GM12801 (cell line): ENCODE results near the gene IL11RA.

ENCODE experiments used
- TF ChIP-seq, protein P1 (sequence below): IDR thresholded peaks from one replicate; pipeline ENCODE4 v1.5.1; 2011; ENCODE audit warnings: control low read depth; ENCODE audit not compliant: insufficient read length; ENCODE audit errors: extremely low read depth

IL11RA gene

GRCh38 chr9:34691936-34692315 lies 39.9 kb downstream of the IL11RA start:
- TF ChIP-seq, protein P1, sequence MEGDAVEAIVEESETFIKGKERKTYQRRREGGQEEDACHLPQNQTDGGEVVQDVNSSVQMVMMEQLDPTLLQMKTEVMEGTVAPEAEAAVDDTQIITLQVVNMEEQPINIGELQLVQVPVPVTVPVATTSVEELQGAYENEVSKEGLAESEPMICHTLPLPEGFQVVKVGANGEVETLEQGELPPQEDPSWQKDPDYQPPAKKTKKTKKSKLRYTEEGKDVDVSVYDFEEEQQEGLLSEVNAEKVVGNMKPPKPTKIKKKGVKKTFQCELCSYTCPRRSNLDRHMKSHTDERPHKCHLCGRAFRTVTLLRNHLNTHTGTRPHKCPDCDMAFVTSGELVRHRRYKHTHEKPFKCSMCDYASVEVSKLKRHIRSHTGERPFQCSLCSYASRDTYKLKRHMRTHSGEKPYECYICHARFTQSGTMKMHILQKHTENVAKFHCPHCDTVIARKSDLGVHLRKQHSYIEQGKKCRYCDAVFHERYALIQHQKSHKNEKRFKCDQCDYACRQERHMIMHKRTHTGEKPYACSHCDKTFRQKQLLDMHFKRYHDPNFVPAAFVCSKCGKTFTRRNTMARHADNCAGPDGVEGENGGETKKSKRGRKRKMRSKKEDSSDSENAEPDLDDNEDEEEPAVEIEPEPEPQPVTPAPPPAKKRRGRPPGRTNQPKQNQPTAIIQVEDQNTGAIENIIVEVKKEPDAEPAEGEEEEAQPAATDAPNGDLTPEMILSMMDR, result no peak

GRCh38 chr9:34693560-34693959 lies 41.6 kb downstream of the IL11RA start:
- TF ChIP-seq, protein P1, result no peak

DNA sequence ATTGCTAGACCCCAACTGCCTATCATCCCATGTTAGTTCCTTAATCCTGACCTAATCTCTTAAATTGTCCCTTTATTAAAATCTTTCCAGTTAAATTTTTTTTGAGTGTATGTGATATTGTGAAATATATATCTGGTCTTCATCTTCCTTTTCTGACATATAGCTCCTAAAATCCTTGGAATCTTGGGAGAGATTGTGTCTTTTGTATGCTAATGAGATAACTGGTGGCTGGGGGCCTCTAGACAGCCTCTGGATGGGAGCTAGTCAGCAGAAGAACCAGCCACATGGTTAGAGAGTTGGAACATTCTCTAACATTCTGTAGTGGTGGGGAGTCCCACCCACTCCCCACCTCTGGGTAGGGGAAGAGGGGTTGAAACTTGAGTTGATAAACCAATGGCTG lies 42.8 kb downstream of the IL11RA start:
- TF ChIP-seq, protein P1, result no peak

GRCh38 chr9:34701023-34701768 lies 49.2 kb downstream of the IL11RA start:
- TF ChIP-seq, protein P1, result no peak

GRCh38 chr9:34701769-34702736 lies 50.1 kb downstream of the IL11RA start:
- TF ChIP-seq, protein P1, result no peak

- TF ChIP-seq, protein P1, result no peak
Observed at GRCh38 chr9:34707130-34707529, 55.1 kb downstream of the IL11RA start.

- TF ChIP-seq, protein P1, result no peak
Observed at GRCh38 chr9:34709196-34709978, 57.4 kb downstream of the IL11RA start.
